Measurements from ENCODE around the gene CACNA1H.
"Not testable (repeated sequence)": the region's sequence is repeated elsewhere in the genome, so short reads cannot be mapped to it uniquely, and the experiment has no call there.

CACNA1H gene

DNA sequence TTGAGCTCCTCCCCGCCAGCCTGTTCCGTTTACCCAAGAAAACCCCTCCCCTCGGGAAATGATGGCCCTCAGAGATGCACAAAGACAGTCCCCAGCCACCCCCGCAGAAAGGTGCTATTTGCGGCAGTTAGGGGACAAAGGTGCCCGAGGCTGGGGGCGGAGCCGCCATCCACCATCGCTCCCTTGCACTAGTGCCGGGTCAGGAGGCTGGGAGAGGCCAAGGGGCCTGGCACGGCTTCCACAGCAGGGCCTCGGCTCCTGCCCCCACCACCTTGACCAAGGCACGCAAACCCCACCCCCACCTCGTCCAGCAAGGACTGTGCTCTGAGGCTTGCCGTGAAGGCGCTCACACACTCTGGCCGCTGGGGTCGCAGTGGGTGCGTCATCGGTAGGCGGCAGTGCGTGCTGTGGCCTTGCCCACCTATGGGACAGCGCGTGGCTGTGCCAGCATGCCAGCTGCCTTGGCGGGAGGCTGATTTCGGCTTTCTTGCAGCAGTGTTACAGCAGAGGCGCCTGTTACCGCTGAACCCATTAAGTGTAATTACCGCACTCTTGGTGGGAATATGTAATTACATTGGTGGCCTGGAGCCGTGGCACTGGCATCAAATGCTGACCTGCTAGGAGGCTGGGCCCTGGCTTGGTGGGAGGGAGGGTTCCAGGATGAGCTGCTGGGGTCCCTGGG is 40.4 kb downstream of the CACNA1H start:
- Histone ChIP-seq H3K9me3 (replicated peaks; ENCODE audit: low read length) (no peaks in the 10 kb centered on the region), H3K9ac (ENCODE audit: low read depth, low read length) (no peak overlapping the region), H3K4me3 (ENCODE audit: low read length) (no peak overlapping the region), H3K4me2 (ENCODE audit: low read length) (no peak overlapping the region), H3K27me3 (ENCODE audit: control insufficient read depth, insufficient read depth, low read length) (peaks cover 20% of the 10 kb centered on the region), H3K36me3 (ENCODE audit: insufficient read depth, low read length) (no peaks in the 10 kb centered on the region), H3K4me1 (ENCODE audit: control insufficient read depth, insufficient read depth, low read length) (no peaks in the 10 kb centered on the region)

DNA sequence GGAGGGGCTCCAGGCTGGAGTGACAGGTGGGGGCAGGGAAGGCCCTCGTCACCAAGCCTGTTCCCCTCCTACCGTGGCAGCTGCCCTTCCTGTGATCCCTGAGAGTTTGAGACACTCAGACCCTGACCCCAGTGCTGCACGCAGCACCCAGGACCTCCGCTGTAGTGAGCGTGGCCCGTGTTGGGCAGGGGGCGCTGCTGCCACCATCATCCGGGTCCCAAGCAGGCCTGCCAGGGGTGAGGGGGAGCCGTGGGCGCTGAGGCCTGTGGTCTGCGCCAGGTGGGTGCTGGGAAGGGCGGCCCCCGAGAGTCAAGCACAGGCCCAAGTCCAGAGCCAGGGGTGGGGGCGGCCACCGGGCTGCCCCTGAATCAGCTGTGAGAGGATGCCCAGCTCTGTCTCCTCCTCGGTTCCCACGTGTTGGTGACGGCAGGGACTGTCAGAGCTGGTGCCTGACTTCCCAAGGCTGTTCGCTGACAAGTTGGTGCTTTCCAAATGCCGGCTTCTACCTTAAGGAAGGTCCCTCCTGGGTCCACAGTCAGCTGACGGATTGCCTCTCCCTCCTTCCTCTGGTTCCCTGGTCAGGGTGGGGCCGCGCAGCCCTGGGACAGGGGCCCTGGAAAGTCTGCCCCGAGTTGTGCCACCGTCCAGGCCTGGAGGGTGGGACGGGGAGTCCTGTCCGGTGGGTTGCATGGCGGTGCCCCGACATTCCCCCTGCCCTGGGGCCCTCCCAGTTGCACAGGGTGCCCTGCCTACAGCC is 41.1 kb downstream of the CACNA1H start:
- Histone ChIP-seq H3K4me1 (ENCODE audit: control insufficient read depth, insufficient read depth, low read length) (no peaks in the 10 kb centered on the region), H3K9ac (ENCODE audit: low read depth, low read length) (no peak overlapping the region), H3K9me3 (replicated peaks; ENCODE audit: low read length) (no peaks in the 10 kb centered on the region), H3K4me3 (ENCODE audit: low read length) (no peak overlapping the region), H3K27me3 (ENCODE audit: control insufficient read depth, insufficient read depth, low read length) (peaks cover 20% of the 10 kb centered on the region), H3K36me3 (ENCODE audit: insufficient read depth, low read length) (no peaks in the 10 kb centered on the region), H3K4me2 (ENCODE audit: low read length) (no peak overlapping the region)

DNA sequence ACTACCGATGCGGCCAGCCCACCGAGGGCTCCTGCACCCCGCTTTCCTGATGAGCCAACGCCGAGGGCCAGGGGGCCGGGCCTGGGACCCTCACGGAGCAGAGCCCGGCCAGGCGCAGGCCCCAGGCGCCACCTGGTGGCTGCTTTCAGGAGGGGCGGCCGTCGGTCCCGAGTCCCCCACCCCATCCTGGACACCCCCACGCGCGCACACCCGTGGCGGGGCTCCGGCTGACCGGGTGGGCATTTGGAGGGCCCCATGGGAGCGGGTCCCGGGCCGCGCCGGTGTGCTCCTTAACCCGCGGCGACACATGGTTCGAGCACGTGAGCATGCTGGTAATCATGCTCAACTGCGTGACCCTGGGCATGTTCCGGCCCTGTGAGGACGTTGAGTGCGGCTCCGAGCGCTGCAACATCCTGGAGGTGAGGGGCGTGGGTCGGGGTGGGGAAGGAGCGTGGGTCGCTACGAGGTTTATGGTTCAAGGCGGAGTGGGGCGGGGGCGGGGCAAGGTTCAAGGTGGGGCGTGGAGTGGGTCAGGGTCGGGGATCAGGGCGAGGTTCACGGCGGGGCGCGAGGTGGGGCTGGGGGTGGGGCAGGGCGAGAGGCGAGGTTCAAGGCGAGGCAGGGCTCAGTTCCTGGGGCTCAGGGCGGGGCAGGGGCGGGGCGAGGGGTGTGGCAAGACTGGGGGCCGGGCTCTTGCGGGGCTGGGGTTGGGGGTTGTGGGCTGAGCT is 41.9 kb downstream of the CACNA1H start:
- Histone ChIP-seq H3K4me2 (ENCODE audit: low read length) (no peak overlapping the region), H3K36me3 (ENCODE audit: insufficient read depth, low read length) (no peaks in the 10 kb centered on the region), H3K9me3 (replicated peaks; ENCODE audit: low read length) (no peaks in the 10 kb centered on the region), H3K4me1 (ENCODE audit: control insufficient read depth, insufficient read depth, low read length) (no peaks in the 10 kb centered on the region), H3K9ac (ENCODE audit: low read depth, low read length) (no peak overlapping the region), H3K4me3 (ENCODE audit: low read length) (no peak overlapping the region), H3K27me3 (ENCODE audit: control insufficient read depth, insufficient read depth, low read length) (peaks cover 20% of the 10 kb centered on the region)

DNA sequence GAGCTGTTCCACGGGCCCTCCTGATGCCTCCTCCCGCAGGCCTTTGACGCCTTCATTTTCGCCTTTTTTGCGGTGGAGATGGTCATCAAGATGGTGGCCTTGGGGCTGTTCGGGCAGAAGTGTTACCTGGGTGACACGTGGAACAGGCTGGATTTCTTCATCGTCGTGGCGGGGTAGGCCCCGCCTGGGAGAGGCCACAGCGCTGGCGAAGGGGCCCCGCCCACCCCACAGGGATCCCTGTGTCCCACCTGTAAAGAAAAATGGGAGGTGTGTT is 42.4 kb downstream of the CACNA1H start:
- Histone ChIP-seq H3K4me3 (ENCODE audit: low read length) (no peak overlapping the region), H3K9me3 (replicated peaks; ENCODE audit: low read length) (no peaks in the 10 kb centered on the region), H3K27me3 (ENCODE audit: control insufficient read depth, insufficient read depth, low read length) (peaks cover 20% of the 10 kb centered on the region), H3K9ac (ENCODE audit: low read depth, low read length) (no peak overlapping the region), H3K4me2 (ENCODE audit: low read length) (no peak overlapping the region), H3K4me1 (ENCODE audit: control insufficient read depth, insufficient read depth, low read length) (no peaks in the 10 kb centered on the region), H3K36me3 (ENCODE audit: insufficient read depth, low read length) (no peaks in the 10 kb centered on the region)

DNA sequence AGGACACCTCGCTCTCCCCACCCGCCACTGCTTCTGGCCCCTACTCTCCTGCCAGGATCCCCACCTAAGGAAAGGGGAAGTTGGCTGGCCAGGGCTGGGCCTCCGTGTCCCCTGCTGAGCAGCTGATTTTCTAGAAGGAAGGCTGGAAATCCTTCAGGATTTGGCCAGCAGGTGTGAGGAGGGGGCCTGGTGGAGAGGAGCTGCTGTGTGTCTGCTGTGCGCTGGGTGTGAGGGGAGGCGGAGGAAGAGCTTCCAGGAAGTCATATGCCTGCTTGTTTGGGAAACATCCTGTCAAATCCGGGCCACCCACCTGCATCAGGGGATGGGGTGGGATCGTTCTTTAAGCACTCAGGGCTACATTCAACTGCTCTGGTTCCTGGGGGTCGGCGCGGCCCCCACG is 43.6 kb downstream of the CACNA1H start:
- Histone ChIP-seq H3K9me3 (replicated peaks; ENCODE audit: low read length) (no peaks in the 10 kb centered on the region), H3K4me3 (ENCODE audit: low read length) (no peak overlapping the region), H3K27me3 (ENCODE audit: control insufficient read depth, insufficient read depth, low read length) (peaks cover 20% of the 10 kb centered on the region), H3K9ac (ENCODE audit: low read depth, low read length) (no peak overlapping the region), H3K4me2 (ENCODE audit: low read length) (no peak overlapping the region), H3K36me3 (ENCODE audit: insufficient read depth, low read length) (no peaks in the 10 kb centered on the region), H3K4me1 (ENCODE audit: control insufficient read depth, insufficient read depth, low read length) (no peaks in the 10 kb centered on the region)

DNA sequence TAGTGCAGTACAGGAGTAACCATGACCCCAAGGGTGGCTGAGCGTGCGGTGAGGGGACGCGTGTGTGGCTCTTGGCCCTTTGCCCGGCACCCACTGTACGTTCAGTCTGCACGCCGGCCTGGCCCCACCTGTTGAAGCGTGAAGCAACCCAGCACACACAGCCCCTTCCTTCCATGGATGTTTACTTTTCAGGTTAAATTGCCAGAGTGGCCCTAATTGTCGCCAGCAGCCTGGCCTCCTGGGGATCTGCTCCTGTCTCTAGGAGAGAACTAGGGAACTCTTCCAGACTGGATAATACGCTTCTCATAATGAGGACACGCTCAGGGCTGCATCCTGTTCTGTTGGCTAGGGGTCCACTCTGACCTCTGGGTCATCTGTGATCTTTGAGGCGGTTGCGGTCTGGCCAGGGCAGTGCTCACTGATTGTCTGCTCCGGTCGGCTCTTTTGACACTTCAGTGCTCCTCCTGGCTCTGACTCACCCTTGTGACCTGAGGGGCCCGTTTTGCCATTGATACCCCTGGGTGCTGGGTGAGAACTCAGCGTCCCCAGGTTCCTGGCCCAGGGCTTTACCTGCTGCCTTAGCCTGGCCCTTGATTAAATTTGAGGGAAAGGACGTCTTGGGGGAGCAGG is 44.4 kb downstream of the CACNA1H start:
- Histone ChIP-seq H3K27me3 (ENCODE audit: control insufficient read depth, insufficient read depth, low read length) (peaks cover 20% of the 10 kb centered on the region), H3K4me3 (ENCODE audit: low read length) (no peak overlapping the region), H3K9ac (ENCODE audit: low read depth, low read length) (no peak overlapping the region), H3K4me1 (ENCODE audit: control insufficient read depth, insufficient read depth, low read length) (no peaks in the 10 kb centered on the region), H3K9me3 (replicated peaks; ENCODE audit: low read length) (no peaks in the 10 kb centered on the region), H3K4me2 (ENCODE audit: low read length) (no peak overlapping the region), H3K36me3 (ENCODE audit: insufficient read depth, low read length) (no peaks in the 10 kb centered on the region)

DNA sequence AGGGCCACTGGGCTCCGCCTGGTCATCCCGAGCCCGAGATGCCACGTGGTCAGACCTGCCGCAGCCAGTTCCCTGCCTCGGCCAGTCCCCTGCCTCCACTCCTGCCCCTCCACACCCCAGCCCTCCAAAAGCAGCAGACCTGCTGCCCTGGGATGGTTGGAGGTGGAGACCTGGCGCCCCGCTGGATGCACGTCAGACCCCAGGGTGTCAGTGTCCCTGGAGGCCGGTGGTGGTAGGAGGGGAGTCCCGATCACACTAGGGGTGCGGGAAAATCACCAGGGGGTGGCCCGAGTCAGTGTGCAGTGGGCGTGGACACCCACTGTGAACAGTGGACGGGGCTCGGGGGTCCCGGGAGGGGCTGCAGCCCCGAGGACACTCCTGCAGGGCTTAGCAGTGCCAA is 45.3 kb downstream of the CACNA1H start:
- H3K4me2 ChIP-seq (ENCODE audit: low read length): no peak overlapping the region
- H3K4me1 ChIP-seq (ENCODE audit: control insufficient read depth, insufficient read depth, low read length): no peaks in the 10 kb centered on the region
- H3K9me3 ChIP-seq (replicated peaks; ENCODE audit: low read length): no peaks in the 10 kb centered on the region
- no peak overlapping the region for H3K4me3 ChIP-seq (ENCODE audit: low read length)
- H3K9ac ChIP-seq (ENCODE audit: low read depth, low read length): no peak overlapping the region
- H3K36me3 ChIP-seq (ENCODE audit: insufficient read depth, low read length): no peaks in the 10 kb centered on the region
- peaks cover 14% of the 10 kb centered on the region for H3K27me3 ChIP-seq (ENCODE audit: control insufficient read depth, insufficient read depth, low read length)

DNA sequence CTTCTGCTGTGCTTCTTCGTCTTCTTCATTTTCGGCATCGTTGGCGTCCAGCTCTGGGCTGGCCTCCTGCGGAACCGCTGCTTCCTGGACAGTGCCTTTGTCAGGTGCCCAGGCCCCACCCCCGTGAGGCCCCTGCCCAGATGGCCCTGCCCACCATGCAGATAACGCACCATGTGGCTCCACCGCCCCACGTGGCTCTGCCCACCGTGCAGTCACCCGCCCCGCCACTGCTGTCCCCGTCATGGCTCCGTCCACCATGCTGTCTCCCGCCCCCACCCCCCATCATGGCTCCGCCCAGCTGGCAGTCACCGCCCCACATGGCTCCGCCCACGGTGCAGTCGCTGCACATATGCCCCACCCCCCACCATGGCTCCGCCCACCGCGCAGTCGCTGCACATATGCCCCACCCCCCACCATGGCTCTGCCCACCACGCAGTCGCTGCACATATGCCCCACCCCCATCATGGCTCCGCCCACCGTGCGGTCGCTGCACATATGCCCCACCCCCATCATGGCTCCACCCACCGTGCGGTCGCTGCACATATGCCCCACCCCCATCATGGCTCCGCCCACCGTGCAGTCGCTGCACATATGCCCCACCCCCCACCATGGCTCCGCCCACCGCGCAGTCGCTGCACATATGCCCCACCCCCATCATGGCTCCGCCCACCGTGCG is 45.9 kb downstream of the CACNA1H start:
- not testable (repeated sequence) for H3K27me3 ChIP-seq (ENCODE audit: control insufficient read depth, insufficient read depth, low read length); H3K4me2 ChIP-seq (ENCODE audit: low read length); H3K9me3 ChIP-seq (replicated peaks; ENCODE audit: low read length); H3K36me3 ChIP-seq (ENCODE audit: insufficient read depth, low read length); H3K4me1 ChIP-seq (ENCODE audit: control insufficient read depth, insufficient read depth, low read length); H3K9ac ChIP-seq (ENCODE audit: low read depth, low read length); H3K4me3 ChIP-seq (ENCODE audit: low read length)

DNA sequence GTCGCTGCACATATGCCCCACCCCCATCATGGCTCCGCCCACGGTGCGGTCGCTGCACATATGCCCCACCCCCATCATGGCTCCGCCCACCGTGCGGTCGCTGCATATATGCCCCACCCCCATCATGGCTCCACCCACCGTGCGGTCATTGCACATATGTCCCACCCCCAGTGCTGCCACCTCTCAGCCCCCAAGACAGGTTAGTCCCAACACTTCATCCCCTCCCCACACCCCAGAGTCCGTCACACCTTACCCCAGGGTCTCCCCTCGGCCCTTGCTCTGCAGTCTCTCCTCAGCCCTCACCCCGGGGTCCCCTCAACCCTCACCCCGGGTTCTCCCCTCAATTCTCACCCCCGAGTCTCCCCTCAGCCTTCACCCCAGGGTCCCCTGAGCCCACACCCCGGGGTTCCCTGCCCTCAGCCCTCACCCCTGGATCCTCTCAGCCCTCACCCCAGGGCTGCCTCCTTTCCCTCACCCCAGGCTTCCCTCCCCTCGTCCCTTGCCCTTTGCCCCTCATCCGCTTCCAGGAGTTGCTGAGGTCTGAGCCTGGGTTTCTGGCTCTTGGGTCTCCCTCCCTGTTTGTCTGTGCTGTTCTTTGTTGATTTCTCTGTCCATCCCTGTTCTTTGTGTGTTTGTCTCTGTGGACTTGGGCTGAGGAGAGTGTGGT is 46.6 kb downstream of the CACNA1H start:
- no peak overlapping the region for H3K4me2 ChIP-seq (ENCODE audit: low read length)
- H3K4me3 ChIP-seq (ENCODE audit: low read length): no peak overlapping the region
- H3K9me3 ChIP-seq (replicated peaks; ENCODE audit: low read length): no peaks in the 10 kb centered on the region
- H3K9ac ChIP-seq (ENCODE audit: low read depth, low read length): no peak overlapping the region
- H3K27me3 ChIP-seq (ENCODE audit: control insufficient read depth, insufficient read depth, low read length): peaks cover 10% of the 10 kb centered on the region
- H3K4me1 ChIP-seq (ENCODE audit: control insufficient read depth, insufficient read depth, low read length): no peaks in the 10 kb centered on the region
- H3K36me3 ChIP-seq (ENCODE audit: insufficient read depth, low read length): no peaks in the 10 kb centered on the region

DNA sequence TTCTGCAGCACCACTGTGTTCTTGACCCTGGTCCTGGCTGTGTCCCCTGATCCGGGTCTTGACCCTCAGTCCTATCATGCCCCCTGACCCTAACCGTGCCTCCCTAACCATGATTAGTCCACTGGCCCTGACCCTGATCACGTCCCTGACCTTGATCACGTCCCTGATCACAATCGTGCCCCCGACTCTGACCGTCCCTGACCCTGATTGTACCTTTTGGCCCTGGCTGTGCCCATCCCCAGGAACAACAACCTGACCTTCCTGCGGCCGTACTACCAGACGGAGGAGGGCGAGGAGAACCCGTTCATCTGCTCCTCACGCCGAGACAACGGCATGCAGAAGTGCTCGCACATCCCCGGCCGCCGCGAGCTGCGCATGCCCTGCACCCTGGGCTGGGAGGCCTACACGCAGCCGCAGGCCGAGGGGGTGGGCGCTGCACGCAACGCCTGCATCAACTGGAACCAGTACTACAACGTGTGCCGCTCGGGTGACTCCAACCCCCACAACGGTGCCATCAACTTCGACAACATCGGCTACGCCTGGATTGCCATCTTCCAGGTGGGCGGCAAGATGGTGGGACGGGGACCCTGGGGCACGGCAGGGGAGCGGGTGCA is 47.2 kb downstream of the CACNA1H start:
- peaks cover 12% of the 10 kb centered on the region for H3K27me3 ChIP-seq (ENCODE audit: control insufficient read depth, insufficient read depth, low read length)
- no peak overlapping the region for H3K4me2 ChIP-seq (ENCODE audit: low read length)
- no peaks in the 10 kb centered on the region for H3K9me3 ChIP-seq (replicated peaks; ENCODE audit: low read length)
- H3K9ac ChIP-seq (ENCODE audit: low read depth, low read length): no peak overlapping the region
- H3K4me3 ChIP-seq (ENCODE audit: low read length): no peak overlapping the region
- H3K36me3 ChIP-seq (ENCODE audit: insufficient read depth, low read length): no peaks in the 10 kb centered on the region
- H3K4me1 ChIP-seq (ENCODE audit: control insufficient read depth, insufficient read depth, low read length): no peaks in the 10 kb centered on the region
